ENCODE results near the gene AGAP2.

The AGAP2 gene

GRCh38 chr12:57772429-57773322, 34.1 kb upstream of the AGAP2 start, which contains the start of gene EEF1AKMT3:
EEF1AKMT3 (plus strand) TSS chr12:57772614; CDS start chr12:57772725, 111 bp downstream.
- TF ChIP-seq CTCF (IDR thresholded peaks at IDR 0.05; ENCODE audit: extremely low read depth, missing control alignments), result no peak
- DNase-seq (ENCODE audit: low spot score), result no peak

- peak; percentile 94 for DNase-seq (ENCODE audit: low spot score)
- no peak for TF ChIP-seq CTCF (IDR thresholded peaks at IDR 0.05; ENCODE audit: extremely low read depth, missing control alignments)
Measured at GRCh38 chr12:57771873-57772428, 33.4 kb upstream of the AGAP2 start, which contains the start of gene METTL1. METTL1 (minus strand) TSS chr12:57772105; CDS start chr12:57772083, 22 bp downstream.

- TF ChIP-seq CTCF (IDR thresholded peaks at IDR 0.05; ENCODE audit: extremely low read depth, missing control alignments), result no peak
- DNase-seq (ENCODE audit: low spot score), result peak; percentile 90
Measured at GRCh38 chr12:57771236-57771872, 32.8 kb upstream of the AGAP2 start.

- no peak for DNase-seq (ENCODE audit: low spot score)
- no peak for TF ChIP-seq CTCF (IDR thresholded peaks at IDR 0.05; ENCODE audit: extremely low read depth, missing control alignments)
Measured at GRCh38 chr12:57770734-57771133, 32.2 kb upstream of the AGAP2 start.

- no peak for DNase-seq (ENCODE audit: low spot score)
Measured at GRCh38 chr12:57769594-57769993, 31.1 kb upstream of the AGAP2 start.

GRCh38 chr12:57767876-57768275, 29.3 kb upstream of the AGAP2 start:
- TF ChIP-seq CTCF (IDR thresholded peaks at IDR 0.05; ENCODE audit: extremely low read depth, missing control alignments), result no peak
- DNase-seq (ENCODE audit: low spot score), result no peak

More at GRCh38 chr12:57769594-57769993, 31.1 kb upstream of the AGAP2 start:
- no peak for TF ChIP-seq CTCF (IDR thresholded peaks at IDR 0.05; ENCODE audit: extremely low read depth, missing control alignments)

- no peak for TF ChIP-seq CTCF (IDR thresholded peaks at IDR 0.05; ENCODE audit: extremely low read depth, missing control alignments)
- no peak for DNase-seq (ENCODE audit: low spot score)
Measured at GRCh38 chr12:57767305-57767698, 28.8 kb upstream of the AGAP2 start.

Measured in GM20000 (cell line).